Activated B cell treated with CpG ODN at 0.5 μM for 24 hours (primary cell): ENCODE data around the gene NCAPH2. TPM values are rescaled to one million over a fixed set of nuclear protein-coding genes. Genes with fewer than 3 reads are reported as not detected.
"Not testable (repeated sequence)": the region's sequence is repeated elsewhere in the genome, so short reads cannot be mapped to it uniquely, and the experiment has no call there.

ENCODE experiments used
- ATAC-seq: fragments of 200-7000 bp; cut with Tn5 transposase; one replicate; pipeline ENCODE4 v1.10.0; 2021; ENCODE audit warnings: low read depth, mild to moderate bottlenecking, moderate library complexity
- CTCF ChIA-PET: fragments of 350-600 bp; sonication (Branson Sonifier 250); formaldehyde crosslinking; loops from one replicate; lab custom pipeline; 2021; ENCODE audit warnings: antibody characterized with exemption; lab: Charles Lee
- POLR2A ChIA-PET: fragments of 350-600 bp; sonication (Branson Sonifier 250); formaldehyde crosslinking; loops from one replicate; lab custom pipeline; 2021; ENCODE audit warnings: antibody characterized with exemption; lab: Charles Lee
- DNase-seq: peaks from one replicate; pipeline ENCODE4 v3.0.0; 2022
- H3K27ac Mint-ChIP-seq: one replicate; pipeline ENCODE4 v1.8.0; 2020; ENCODE audit warnings: mixed read lengths
- H3K27me3 Mint-ChIP-seq: one replicate; pipeline ENCODE4 v1.8.0; 2021; ENCODE audit warnings: mixed read lengths
- H3K36me3 Mint-ChIP-seq: one replicate; pipeline ENCODE4 v1.8.0; 2021; ENCODE audit warnings: low read depth, mixed read lengths
- H3K4me1 Mint-ChIP-seq: one replicate; pipeline ENCODE4 v1.8.0; 2021; ENCODE audit warnings: mixed read lengths
- H3K4me3 Mint-ChIP-seq: one replicate; pipeline ENCODE4 v1.8.0; 2020; ENCODE audit warnings: mild to moderate bottlenecking, mixed read lengths
- H3K9me3 Mint-ChIP-seq: one replicate; pipeline ENCODE4 v1.8.0; 2020; ENCODE audit warnings: mixed read lengths
- CTCF ChIP-seq: fragments of 200-600 bp; IDR thresholded peaks from one replicate; pipeline ENCODE4 v1.8.0; 2022; ENCODE audit warnings: antibody characterized with exemption, mild to moderate bottlenecking
- intact Hi-C: fragments of 100-400 bp; cut with micrococcal nuclease; formaldehyde crosslinking; loops from one replicate; pipeline ENCODE4 v1.15.1; 2024
- total RNA-seq: library from RNA; stranded (reverse); gene quantifications from 2 replicates; pipeline ENCODE4 v1.2.3, GENCODE V29; 2022

NCAPH2 gene
- total RNA-seq, 1 donor from 2014 or later: 68.2 TPM

DNA sequence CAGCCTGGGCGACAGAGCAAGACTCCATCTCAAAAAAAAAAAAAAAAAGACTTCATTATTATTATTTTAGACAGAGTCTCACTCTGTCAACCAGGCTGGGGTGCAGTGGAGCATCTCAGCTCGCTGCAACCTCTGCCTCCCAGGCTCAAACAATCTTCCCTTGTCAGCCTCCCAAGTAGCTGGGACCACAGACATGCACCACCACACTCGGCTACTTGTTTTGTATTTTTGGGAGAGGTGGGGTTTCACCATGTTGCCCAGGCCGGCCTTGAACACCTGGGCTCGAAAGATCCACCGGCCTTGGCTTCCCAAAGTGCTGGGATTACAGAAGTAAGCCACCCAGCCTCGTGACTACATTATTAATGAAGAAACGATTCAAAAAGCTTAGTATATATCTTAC is 27.1 kb downstream of the NCAPH2 start:
- TF ChIP-seq CTCF: no peak
- intact Hi-C loops: no loop called here
- H3K27me3 Mint-ChIP-seq: no peaks in the 10 kb centered on the region
- peaks cover 61% of the 10 kb centered on the region for H3K4me1 Mint-ChIP-seq
- ChIA-PET CTCF (interaction anchor here (1.0 to 1.7 kb wide), 2 partner anchors 9 to 11 kb away, joined by 4 to 6 read pairs; partner anchors contain the start of gene SCO2), POLR2A (interaction anchor here (0.6 to 13.6 kb wide), 6 partner anchors 10 to 241 kb away, joined by 3 to 946 read pairs (median 5); partner anchors contain the start of genes KLHDC7B, SCO2 and SYCE3)
- peaks cover 4% of the 10 kb centered on the region for H3K36me3 Mint-ChIP-seq
- no peaks in the 10 kb centered on the region for H3K9me3 Mint-ChIP-seq
- DNase-seq (no peak), ATAC-seq (no peak)
- H3K27ac Mint-ChIP-seq: peak overlapping the region; percentile 99
- peak overlapping the region; percentile 63 for H3K4me3 Mint-ChIP-seq

GRCh38 chr22:50536226-50536625 is 28.2 kb downstream of the NCAPH2 start:
- no peak for DNase-seq
- ChIA-PET POLR2A (interaction anchor here (0.7 to 13.6 kb wide), 3 partner anchors 9 to 576 kb away, joined by 6 to 946 read pairs (median 52); partner anchors contain the start of genes KLHDC7B and SCO2), CTCF (interaction anchor here (1.0 kb wide), 1 partner anchor 10 kb away, joined by 4 read pairs; no protein-coding TSS in a partner anchor)
- Mint-ChIP-seq H3K36me3 (peaks cover 3% of the 10 kb centered on the region), H3K9me3 (no peaks in the 10 kb centered on the region), H3K27me3 (no peaks in the 10 kb centered on the region), H3K4me3 (no peak overlapping the region), H3K4me1 (peaks cover 71% of the 10 kb centered on the region), H3K27ac (peak overlapping the region; percentile 59)
- intact Hi-C loops: no loop called here
- TF ChIP-seq CTCF: no peak
- no peak for ATAC-seq

GRCh38 chr22:50537765-50538164 is 29.7 kb downstream of the NCAPH2 start:
- Mint-ChIP-seq H3K9me3 (peaks cover 2% of the 10 kb centered on the region), H3K4me1 (peaks cover 82% of the 10 kb centered on the region), H3K4me3 (peak overlapping the region; percentile 13), H3K27me3 (no peaks in the 10 kb centered on the region), H3K36me3 (peaks cover 10% of the 10 kb centered on the region), H3K27ac (peak overlapping the region; percentile 91)
- ChIA-PET POLR2A (interaction anchor here (0.7 to 16.7 kb wide), 2 partner anchors 8 to 180 kb away, joined by 5 to 946 read pairs; partner anchors contain the start of genes SCO2 and TYMP), CTCF (no interaction called here)
- DNase-seq: no peak
- ATAC-seq: no peak
- intact Hi-C loops: loop anchor here (2.0 kb wide), 1 partner anchor 347 kb away; no protein-coding TSS in a partner anchor
- TF ChIP-seq CTCF: no peak

GRCh38 chr22:50540381-50540780 is 32.4 kb downstream of the NCAPH2 start:
- POLR2A ChIA-PET: interaction anchor here (0.6 to 16.7 kb wide), 21 partner anchors 8 to 604 kb away, joined by 3 to 946 read pairs (median 6); partner anchors contain the start of genes CHKB, LMF2, NCAPH2 and SCO2
- Mint-ChIP-seq H3K4me1 (peaks cover 67% of the 10 kb centered on the region), H3K27me3 (no peaks in the 10 kb centered on the region), H3K4me3 (peak overlapping the region; percentile 85), H3K9me3 (peaks cover 2% of the 10 kb centered on the region), H3K36me3 (peaks cover 9% of the 10 kb centered on the region), H3K27ac (peak overlapping the region; percentile 91)
- no peak for DNase-seq
- TF ChIP-seq CTCF: no peak
- intact Hi-C loops: loop anchor here (5.0 to 10.0 kb wide), 2 partner anchors 68 to 576 kb away; partner anchors contain the start of gene PIM3
- no peak for ATAC-seq
- CTCF ChIA-PET: interaction anchor here (1.1 to 4.6 kb wide), 5 partner anchors 8 to 81 kb away, joined by 3 to 46 read pairs (median 14); partner anchors contain the start of genes SCO2 and SYCE3

DNA sequence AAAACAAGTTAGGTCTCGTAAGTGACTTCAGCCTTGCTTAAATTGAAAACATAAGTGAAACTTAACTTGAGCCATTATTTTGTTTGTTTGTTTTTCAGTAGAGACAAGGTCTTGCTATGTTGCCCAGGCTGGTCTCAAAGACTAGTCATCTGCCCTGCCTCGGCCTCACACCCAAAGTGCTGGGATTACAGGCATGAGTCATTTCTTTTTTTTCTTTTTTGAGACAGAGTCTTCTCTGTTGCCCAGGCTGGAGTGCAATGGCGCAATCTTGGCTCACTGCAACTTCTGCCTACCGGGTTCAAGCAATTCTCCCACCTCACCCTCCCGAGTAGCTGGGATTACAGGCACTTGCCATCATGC is 33.6 kb downstream of the NCAPH2 start:
- POLR2A ChIA-PET: interaction anchor here (1.0 to 16.7 kb wide), 13 partner anchors 9 to 351 kb away, joined by 3 to 946 read pairs (median 13); partner anchors contain the start of genes CHKB, LMF2, NCAPH2 and SCO2
- intact Hi-C loops: loop anchor here (5.0 to 10.0 kb wide), 2 partner anchors 69 to 577 kb away; partner anchors contain the start of gene PIM3
- not testable (repeated sequence) for H3K36me3 Mint-ChIP-seq, DNase-seq, ATAC-seq, H3K27me3 Mint-ChIP-seq, H3K9me3 Mint-ChIP-seq
- CTCF ChIA-PET: interaction anchor here (1.1 to 4.6 kb wide), 3 partner anchors 16 to 79 kb away, joined by 3 to 46 read pairs (median 14); partner anchors contain the start of gene SCO2
- peak overlapping the region; percentile 91 for H3K27ac Mint-ChIP-seq
- peak overlapping the region; percentile 85 for H3K4me3 Mint-ChIP-seq
- H3K4me1 Mint-ChIP-seq: peaks cover 68% of the 10 kb centered on the region
